LNCaP clone FGC (cell line): ENCODE results near the gene TUBG1.

ENCODE experiments used
- DNase-seq: peaks from one replicate; pipeline ENCODE4 v3.0.0-alpha.2; 2011; ENCODE audit warnings: low read depth
- H3K4me3 ChIP-seq: 2 replicates; pipeline ENCODE4 v1.5.1; 2011; ENCODE audit warnings: mild to moderate bottlenecking, low read depth, low read length, control low read depth
- CTCF ChIP-seq: IDR thresholded peaks from 2 replicates; pipeline ENCODE4 v1.5.1; 2012; ENCODE audit warnings: mild to moderate bottlenecking; ENCODE audit not compliant: control insufficient read depth, insufficient read depth; ENCODE audit errors: extremely low read depth

TUBG1 gene

GRCh38 chr17:42629411-42630009 lies 20.0 kb downstream of the TUBG1 start:
- H3K4me3 ChIP-seq = no peak overlapping the region
- TF ChIP-seq CTCF = no peak
- DNase-seq = no peak

DNA sequence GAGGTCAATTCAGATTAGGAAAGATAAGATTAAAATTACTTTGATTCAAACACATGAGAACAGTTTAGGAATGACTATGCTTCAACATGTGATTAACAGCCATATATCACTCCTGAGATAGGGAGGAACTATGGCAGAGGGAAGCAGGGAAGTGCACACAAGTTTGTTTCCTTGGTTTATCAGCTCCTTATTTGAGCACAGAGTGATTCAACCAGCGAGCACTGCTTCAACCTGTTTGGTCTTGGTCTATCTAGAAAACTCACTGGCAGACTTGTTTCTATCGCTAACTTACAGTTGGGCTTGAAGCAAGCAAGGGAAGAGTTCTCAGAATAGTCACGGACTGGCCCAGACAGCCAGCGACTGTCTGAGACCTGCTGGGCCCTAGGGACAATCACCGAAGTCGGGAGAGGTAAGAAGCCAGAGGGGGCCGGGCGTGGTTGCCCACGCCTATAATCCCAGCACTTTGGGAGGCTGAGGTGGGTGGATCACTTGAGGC lies 23.5 kb downstream of the TUBG1 start:
- TF ChIP-seq CTCF = no peak
- DNase-seq = no peak
- H3K4me3 ChIP-seq = no peak overlapping the region

DNA sequence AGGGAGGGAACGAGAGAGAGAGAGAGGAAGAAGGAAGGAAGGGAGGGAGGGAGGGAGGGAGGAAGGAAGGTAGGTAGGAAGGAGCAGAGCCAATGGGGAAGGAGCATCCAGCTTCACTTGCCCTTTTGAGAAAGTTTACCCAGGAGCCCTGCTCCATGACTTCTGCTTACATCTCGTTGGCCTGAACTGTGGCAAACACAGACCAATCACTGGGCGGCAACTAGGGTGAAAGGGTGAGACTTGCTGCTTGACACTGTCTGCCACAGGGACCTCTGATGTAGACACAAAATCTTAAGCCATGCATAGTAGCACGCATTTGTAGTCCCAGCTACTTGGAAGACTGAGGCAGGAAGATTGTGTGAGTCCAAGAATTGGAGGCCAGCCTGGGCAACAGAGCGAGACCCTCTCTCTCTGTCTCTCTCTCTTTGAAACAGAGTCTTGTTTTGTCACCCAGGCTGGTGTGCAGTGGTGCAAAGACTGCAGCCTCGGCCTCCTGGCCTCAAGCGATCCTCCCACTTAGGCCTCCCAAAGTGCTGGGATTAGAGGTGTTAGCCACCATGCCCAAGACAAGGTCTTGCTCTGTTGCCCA lies 30.1 kb downstream of the TUBG1 start:
- H3K4me3 ChIP-seq = no peak overlapping the region
- no peak for TF ChIP-seq CTCF
- no peak for DNase-seq

DNA sequence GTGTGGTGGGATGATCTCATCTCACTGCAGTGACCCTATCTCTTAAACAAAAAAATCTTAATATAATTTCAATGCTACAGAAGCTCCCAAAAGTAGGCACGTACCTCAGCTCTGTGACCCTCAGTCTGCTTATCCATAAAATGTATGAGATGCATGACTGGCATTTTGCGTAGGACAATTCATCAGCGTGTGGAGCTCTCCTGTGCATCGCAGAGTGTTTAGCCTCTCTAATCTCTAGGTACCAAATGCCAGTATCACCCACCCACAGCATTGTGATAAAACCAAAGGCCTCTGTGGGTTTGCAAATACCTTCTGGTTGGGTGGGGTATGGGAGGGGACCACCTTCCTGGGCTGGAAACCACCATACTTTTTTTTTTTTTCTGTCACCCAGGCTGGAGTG lies 30.6 kb downstream of the TUBG1 start:
- TF ChIP-seq CTCF = no peak
- DNase-seq = no peak
- no peak overlapping the region for H3K4me3 ChIP-seq

DNA sequence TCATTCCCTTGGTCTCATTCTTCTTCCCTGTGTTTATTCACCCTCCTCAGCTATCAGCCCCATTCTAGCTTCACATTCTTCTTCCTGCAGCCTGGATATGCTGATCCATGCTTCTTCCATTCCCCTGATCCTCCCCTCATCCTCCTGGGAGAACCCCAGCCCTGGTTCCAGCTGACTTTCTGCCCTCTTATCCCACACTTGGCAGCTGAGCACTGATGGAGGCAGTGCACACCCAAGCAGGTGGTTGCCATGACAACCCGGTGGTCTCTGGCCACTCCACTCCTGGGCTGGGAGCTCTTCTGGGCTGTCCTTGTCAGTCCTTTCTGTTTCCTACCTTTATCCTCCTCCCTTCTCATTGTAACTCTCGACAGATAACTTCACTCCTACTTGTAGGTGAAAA lies 32.9 kb downstream of the TUBG1 start:
- TF ChIP-seq CTCF = no peak
- no peak for DNase-seq
- H3K4me3 ChIP-seq = no peak overlapping the region

- no peak for TF ChIP-seq CTCF
- no peak for DNase-seq
- H3K4me3 ChIP-seq = no peak overlapping the region
These were observed 38.3 kb downstream of the TUBG1 start for GRCh38 chr17:42647778-42648177.

- no peak for DNase-seq
- no peak for TF ChIP-seq CTCF
- no peak overlapping the region for H3K4me3 ChIP-seq
These were observed 41.9 kb downstream of the TUBG1 start for GRCh38 chr17:42651392-42651791.
